Measurements from ENCODE around the gene CTRB1. TPM values are rescaled to one million over a fixed set of nuclear protein-coding genes. Genes with fewer than 3 reads are reported as not detected.

Gene CTRB1
- total and polyA plus RNA-seq, 2 of the 13 experiments (the other 11 are each of a cell fraction or from before 2014, with no cell fraction given) = not detected

DNA sequence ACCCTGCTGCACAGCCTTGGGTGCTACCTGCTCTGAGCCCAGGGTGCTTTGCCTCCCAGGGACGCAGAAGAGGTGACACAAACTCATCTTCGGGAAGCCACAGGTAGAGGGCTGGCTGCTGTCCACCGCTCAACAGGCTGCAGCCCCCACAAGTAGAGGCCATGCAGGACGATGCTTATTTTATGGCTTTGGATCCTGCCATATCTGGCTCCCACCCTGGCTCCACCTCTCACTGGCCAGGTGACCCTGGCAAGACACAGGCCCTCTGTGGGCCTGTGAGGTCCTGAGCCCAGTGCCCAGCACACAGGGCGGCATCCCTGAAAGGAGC is 44.0 kb downstream of the CTRB1 start (continued):
- TF ChIP-seq, protein P1, sequence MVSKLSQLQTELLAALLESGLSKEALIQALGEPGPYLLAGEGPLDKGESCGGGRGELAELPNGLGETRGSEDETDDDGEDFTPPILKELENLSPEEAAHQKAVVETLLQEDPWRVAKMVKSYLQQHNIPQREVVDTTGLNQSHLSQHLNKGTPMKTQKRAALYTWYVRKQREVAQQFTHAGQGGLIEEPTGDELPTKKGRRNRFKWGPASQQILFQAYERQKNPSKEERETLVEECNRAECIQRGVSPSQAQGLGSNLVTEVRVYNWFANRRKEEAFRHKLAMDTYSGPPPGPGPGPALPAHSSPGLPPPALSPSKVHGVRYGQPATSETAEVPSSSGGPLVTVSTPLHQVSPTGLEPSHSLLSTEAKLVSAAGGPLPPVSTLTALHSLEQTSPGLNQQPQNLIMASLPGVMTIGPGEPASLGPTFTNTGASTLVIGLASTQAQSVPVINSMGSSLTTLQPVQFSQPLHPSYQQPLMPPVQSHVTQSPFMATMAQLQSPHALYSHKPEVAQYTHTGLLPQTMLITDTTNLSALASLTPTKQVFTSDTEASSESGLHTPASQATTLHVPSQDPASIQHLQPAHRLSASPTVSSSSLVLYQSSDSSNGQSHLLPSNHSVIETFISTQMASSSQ (IDR thresholded peaks at IDR 0.05; ENCODE audit: low read depth) = no peak
- TF ChIP-seq, protein P1 (CRISPR knock-in tag; IDR thresholded peaks at IDR 0.05; ENCODE audit: borderline replicate concordance) = no peak
- TF ChIP-seq MAZ (IDR thresholded peaks at IDR 0.05; ENCODE audit: borderline replicate concordance, low read depth, low read length) (no peak), MAZ (CRISPR knock-in tag; IDR thresholded peaks at IDR 0.05; ENCODE audit: low read depth) (no peak), ZNF644 (CRISPR knock-in tag; IDR thresholded peaks at IDR 0.05; ENCODE audit: low read depth) (no peak), PAWR (CRISPR knock-in tag; IDR thresholded peaks at IDR 0.05; ENCODE audit: borderline replicate concordance) (no peak), ZFY (CRISPR knock-in tag; IDR thresholded peaks at IDR 0.05) (no peak; the same call in 1 of the 2 replicates), ZNF709 (CRISPR knock-in tag; IDR thresholded peaks at IDR 0.05) (0 out of 2 replicates have a peak, but pooled peaks have one; percentile 11), RXRA (CRISPR knock-in tag; IDR thresholded peaks at IDR 0.05) (no peak), MEF2D (CRISPR knock-in tag; IDR thresholded peaks at IDR 0.05) (0 out of 2 replicates have a peak, but pooled peaks have one; percentile 13), KDM4B (CRISPR knock-in tag; IDR thresholded peaks at IDR 0.05) (no peak), CHD4 (IDR thresholded peaks at IDR 0.05; ENCODE audit: borderline replicate concordance, low read length) (no peak; the same call in 1 of the 2 replicates), ZNF83 (CRISPR knock-in tag; IDR thresholded peaks at IDR 0.05; ENCODE audit: borderline replicate concordance) (no peak), BRD4 (CRISPR knock-in tag; IDR thresholded peaks at IDR 0.05) (0 out of 2 replicates have a peak, but pooled peaks have one; percentile 13)
- TF ChIP-seq, protein P2, sequence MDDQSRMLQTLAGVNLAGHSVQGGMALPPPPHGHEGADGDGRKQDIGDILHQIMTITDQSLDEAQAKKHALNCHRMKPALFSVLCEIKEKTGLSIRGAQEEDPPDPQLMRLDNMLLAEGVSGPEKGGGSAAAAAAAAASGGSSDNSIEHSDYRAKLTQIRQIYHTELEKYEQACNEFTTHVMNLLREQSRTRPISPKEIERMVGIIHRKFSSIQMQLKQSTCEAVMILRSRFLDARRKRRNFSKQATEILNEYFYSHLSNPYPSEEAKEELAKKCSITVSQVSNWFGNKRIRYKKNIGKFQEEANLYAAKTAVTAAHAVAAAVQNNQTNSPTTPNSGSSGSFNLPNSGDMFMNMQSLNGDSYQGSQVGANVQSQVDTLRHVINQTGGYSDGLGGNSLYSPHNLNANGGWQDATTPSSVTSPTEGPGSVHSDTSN (CRISPR knock-in tag; IDR thresholded peaks at IDR 0.05; ENCODE audit: borderline replicate concordance) = no peak
- TF ChIP-seq, protein P3, sequence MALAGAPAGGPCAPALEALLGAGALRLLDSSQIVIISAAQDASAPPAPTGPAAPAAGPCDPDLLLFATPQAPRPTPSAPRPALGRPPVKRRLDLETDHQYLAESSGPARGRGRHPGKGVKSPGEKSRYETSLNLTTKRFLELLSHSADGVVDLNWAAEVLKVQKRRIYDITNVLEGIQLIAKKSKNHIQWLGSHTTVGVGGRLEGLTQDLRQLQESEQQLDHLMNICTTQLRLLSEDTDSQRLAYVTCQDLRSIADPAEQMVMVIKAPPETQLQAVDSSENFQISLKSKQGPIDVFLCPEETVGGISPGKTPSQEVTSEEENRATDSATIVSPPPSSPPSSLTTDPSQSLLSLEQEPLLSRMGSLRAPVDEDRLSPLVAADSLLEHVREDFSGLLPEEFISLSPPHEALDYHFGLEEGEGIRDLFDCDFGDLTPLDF (CRISPR knock-in tag; IDR thresholded peaks at IDR 0.05) = no peak
- TF ChIP-seq, protein P4, sequence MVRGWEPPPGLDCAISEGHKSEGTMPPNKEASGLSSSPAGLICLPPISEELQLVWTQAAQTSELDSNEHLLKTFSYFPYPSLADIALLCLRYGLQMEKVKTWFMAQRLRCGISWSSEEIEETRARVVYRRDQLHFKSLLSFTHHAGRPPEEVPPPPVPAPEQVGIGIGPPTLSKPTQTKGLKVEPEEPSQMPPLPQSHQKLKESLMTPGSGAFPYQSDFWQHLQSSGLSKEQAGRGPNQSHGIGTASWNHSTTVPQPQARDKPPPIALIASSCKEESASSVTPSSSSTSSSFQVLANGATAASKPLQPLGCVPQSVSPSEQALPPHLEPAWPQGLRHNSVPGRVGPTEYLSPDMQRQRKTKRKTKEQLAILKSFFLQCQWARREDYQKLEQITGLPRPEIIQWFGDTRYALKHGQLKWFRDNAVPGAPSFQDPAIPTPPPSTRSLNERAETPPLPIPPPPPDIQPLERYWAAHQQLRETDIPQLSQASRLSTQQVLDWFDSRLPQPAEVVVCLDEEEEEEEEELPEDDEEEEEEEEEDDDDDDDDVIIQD (CRISPR knock-in tag; IDR thresholded peaks at IDR 0.05; ENCODE audit: low read depth) = no peak
- TF ChIP-seq, protein P5, sequence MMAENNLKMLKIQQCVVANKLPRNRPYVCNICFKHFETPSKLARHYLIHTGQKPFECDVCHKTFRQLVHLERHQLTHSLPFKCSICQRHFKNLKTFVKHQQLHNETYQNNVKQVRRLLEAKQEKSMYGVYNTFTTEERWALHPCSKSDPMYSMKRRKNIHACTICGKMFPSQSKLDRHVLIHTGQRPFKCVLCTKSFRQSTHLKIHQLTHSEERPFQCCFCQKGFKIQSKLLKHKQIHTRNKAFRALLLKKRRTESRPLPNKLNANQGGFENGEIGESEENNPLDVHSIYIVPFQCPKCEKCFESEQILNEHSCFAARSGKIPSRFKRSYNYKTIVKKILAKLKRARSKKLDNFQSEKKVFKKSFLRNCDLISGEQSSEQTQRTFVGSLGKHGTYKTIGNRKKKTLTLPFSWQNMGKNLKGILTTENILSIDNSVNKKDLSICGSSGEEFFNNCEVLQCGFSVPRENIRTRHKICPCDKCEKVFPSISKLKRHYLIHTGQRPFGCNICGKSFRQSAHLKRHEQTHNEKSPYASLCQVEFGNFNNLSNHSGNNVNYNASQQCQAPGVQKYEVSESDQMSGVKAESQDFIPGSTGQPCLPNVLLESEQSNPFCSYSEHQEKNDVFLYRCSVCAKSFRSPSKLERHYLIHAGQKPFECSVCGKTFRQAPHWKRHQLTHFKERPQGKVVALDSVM (CRISPR knock-in tag; IDR thresholded peaks at IDR 0.05) = no peak
- TF ChIP-seq, protein P6, sequence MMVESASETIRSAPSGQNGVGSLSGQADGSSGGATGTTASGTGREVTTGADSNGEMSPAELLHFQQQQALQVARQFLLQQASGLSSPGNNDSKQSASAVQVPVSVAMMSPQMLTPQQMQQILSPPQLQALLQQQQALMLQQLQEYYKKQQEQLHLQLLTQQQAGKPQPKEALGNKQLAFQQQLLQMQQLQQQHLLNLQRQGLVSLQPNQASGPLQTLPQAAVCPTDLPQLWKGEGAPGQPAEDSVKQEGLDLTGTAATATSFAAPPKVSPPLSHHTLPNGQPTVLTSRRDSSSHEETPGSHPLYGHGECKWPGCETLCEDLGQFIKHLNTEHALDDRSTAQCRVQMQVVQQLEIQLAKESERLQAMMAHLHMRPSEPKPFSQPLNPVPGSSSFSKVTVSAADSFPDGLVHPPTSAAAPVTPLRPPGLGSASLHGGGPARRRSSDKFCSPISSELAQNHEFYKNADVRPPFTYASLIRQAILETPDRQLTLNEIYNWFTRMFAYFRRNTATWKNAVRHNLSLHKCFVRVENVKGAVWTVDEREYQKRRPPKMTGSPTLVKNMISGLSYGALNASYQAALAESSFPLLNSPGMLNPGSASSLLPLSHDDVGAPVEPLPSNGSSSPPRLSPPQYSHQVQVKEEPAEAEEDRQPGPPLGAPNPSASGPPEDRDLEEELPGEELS (CRISPR knock-in tag; IDR thresholded peaks at IDR 0.05) = no peak
